Coronary artery (tissue), 2 donors: Measurements from ENCODE around the gene HEATR5A.
"Not testable (repeated sequence)": the region's sequence is repeated elsewhere in the genome, so short reads cannot be mapped to it uniquely, and the experiment has no call there.

Experiments
- DNase-seq: peaks from one replicate; pipeline ENCODE4 v3.0.0-alpha.2; 2017; ENCODE audit warnings: low spot score
- H3K27ac ChIP-seq, 2 donors: fragments of 200-600 bp; sonication (generic); one replicate each; pipeline ENCODE4 v1.5.1; 2016 to 2019
- H3K4me3 ChIP-seq: fragments of 200-600 bp; sonication (generic); 2 replicates; pipeline ENCODE4 v1.5.1; 2016; ENCODE audit warnings: mild to moderate bottlenecking, moderate library complexity
- TF ChIP-seq, protein P1 (sequence below): fragments of 200-600 bp; sonication (generic); IDR thresholded peaks from one replicate; pipeline ENCODE4 v1.5.1; 2019; ENCODE audit warnings: antibody characterized with exemption

The HEATR5A gene

GRCh38 chr14:31440280-31440679 lies 19.9 kb upstream of the HEATR5A start:
- Histone ChIP-seq H3K27ac (no peak overlapping the region), H3K4me3 (no peak overlapping the region)
- no peak for DNase-seq
- TF ChIP-seq, protein P1, sequence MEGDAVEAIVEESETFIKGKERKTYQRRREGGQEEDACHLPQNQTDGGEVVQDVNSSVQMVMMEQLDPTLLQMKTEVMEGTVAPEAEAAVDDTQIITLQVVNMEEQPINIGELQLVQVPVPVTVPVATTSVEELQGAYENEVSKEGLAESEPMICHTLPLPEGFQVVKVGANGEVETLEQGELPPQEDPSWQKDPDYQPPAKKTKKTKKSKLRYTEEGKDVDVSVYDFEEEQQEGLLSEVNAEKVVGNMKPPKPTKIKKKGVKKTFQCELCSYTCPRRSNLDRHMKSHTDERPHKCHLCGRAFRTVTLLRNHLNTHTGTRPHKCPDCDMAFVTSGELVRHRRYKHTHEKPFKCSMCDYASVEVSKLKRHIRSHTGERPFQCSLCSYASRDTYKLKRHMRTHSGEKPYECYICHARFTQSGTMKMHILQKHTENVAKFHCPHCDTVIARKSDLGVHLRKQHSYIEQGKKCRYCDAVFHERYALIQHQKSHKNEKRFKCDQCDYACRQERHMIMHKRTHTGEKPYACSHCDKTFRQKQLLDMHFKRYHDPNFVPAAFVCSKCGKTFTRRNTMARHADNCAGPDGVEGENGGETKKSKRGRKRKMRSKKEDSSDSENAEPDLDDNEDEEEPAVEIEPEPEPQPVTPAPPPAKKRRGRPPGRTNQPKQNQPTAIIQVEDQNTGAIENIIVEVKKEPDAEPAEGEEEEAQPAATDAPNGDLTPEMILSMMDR = no peak

- TF ChIP-seq, protein P1 = no peak
- H3K27ac ChIP-seq = no peak overlapping the region
Measured at GRCh38 chr14:31439561-31439960, 19.2 kb upstream of the HEATR5A start.

DNA sequence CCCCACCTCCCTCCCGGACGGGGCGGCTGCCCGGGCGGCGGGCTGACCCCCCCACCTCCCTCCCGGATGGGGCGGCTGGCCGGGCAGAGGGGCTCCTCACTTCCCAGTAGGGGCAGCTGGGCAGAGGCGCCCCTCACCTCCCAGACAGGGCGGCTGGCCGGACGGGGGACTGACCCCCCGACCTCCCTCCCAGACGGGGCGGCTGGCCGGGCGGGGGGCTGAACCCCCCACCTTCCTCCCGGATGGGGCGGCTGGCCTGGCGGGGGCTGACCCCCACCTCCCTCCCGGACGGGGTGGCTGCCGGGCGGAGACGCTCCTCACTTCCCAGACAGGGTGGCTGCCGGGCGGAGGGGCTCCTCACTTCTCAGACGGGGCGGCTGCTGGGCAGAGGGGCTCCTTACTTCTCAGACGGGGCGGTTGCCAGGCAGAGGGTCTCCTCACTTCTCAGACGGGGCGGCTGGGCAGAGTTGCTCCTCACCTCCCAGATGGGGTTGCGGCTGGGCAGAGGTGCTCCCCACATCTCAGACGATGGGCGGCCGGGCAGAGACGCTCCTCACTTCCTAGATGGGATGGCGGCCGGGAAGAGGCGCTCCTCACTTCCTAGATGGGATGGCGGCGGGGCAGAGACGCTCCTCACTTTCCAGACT lies 16.8 kb upstream of the HEATR5A start:
- not testable (repeated sequence) for H3K27ac ChIP-seq, DNase-seq

More at GRCh38 chr14:31439561-31439960, 19.2 kb upstream of the HEATR5A start:
- H3K4me3 ChIP-seq = no peak overlapping the region
- no peak for DNase-seq

DNA sequence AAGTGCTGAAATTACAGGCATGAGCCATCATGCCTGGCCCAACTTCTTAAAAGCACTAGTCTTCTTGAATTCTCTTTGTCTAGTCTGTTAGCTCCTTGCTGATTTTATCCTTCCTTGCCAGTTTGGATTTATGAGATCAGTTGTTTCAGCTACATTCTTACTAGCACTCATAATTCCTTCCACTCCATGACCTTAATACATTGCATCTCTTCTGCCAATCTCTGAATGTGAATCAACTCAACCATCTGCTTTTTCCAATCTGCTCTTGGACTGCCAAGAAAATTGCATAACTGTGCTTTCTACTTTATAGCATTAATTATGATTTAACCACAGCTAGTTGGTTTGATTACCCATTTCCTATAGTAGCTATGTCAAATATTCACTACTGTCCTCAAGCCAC lies 14.9 kb upstream of the HEATR5A start:
- Histone ChIP-seq H3K27ac (peak overlapping the region in 1 of 2 donors; percentile 28), H3K4me3 (no peak overlapping the region)
- no peak for DNase-seq
- TF ChIP-seq, protein P1 = no peak

More for the DNA sequence above, 16.8 kb upstream of the HEATR5A start:
- H3K4me3 ChIP-seq = not testable (repeated sequence)

- no peak for DNase-seq
- Histone ChIP-seq H3K27ac (no peak overlapping the region), H3K4me3 (no peak overlapping the region)
- TF ChIP-seq, protein P1 = no peak
Measured at GRCh38 chr14:31430634-31431264, 10.4 kb upstream of the HEATR5A start.

DNA sequence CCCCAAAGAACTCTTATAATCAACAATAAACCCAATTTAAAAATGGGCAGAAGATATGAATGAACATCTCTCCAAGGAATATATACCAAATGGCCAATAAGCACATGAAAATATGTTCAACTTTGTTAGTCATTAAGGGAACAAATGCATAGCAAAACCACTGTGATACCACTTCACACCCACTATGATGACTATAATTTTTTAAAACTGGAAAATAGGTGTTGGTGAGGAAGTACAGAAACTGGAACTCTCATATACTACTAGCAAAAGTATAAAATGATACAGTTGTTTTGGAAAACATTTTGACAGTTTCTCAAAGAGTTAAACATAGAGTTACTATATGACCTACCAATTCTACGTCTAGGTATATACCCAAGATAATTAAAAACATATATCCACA lies 9.4 kb upstream of the HEATR5A start:
- no peak overlapping the region for H3K27ac ChIP-seq

GRCh38 chr14:31428011-31428410 lies 7.7 kb upstream of the HEATR5A start:
- H3K4me3 ChIP-seq = no peak overlapping the region
- TF ChIP-seq, protein P1 = no peak
- no peak for DNase-seq
- no peak overlapping the region for H3K27ac ChIP-seq

More for the DNA sequence above, 9.4 kb upstream of the HEATR5A start:
- TF ChIP-seq, protein P1 = no peak
- no peak for DNase-seq
- H3K4me3 ChIP-seq = no peak overlapping the region
